GM18507 (cell line): ENCODE data around the gene MYO3B.

Experiments
- DNase-seq: peaks from one replicate; pipeline ENCODE4 v3.0.0; 2011; ENCODE audit warnings: low read depth; ENCODE audit not compliant: insufficient read length; ENCODE audit errors: extremely low spot score
- FAIRE-seq: peaks from 2 replicates; lab custom pipeline; 2011; peaks lifted over from hg19 to GRCh38; lab: Jason Lieb, UNC

The MYO3B gene

GRCh38 chr2:170562928-170563327, 385.0 kb downstream of the MYO3B start:
- DNase-seq = no peak
- FAIRE-seq = no peak

- DNase-seq (no peak), FAIRE-seq (no peak)
Measured at GRCh38 chr2:170563401-170563800, 385.5 kb downstream of the MYO3B start.

- FAIRE-seq = no peak
Measured at GRCh38 chr2:170566138-170566537, 388.2 kb downstream of the MYO3B start.

GRCh38 chr2:170567429-170567828, 389.5 kb downstream of the MYO3B start:
- FAIRE-seq = no peak
- DNase-seq = no peak

More at GRCh38 chr2:170566138-170566537, 388.2 kb downstream of the MYO3B start:
- no peak for DNase-seq

GRCh38 chr2:170568511-170568910, 390.6 kb downstream of the MYO3B start:
- DNase-seq (no peak), FAIRE-seq (no peak)

GRCh38 chr2:170571612-170572011, 393.7 kb downstream of the MYO3B start:
- FAIRE-seq (no peak), DNase-seq (no peak)

- FAIRE-seq (no peak), DNase-seq (no peak)
Measured at GRCh38 chr2:170573671-170574070, 395.7 kb downstream of the MYO3B start.

GRCh38 chr2:170576296-170576695, 398.3 kb downstream of the MYO3B start:
- DNase-seq (no peak), FAIRE-seq (no peak)

- FAIRE-seq = no peak
- DNase-seq = no peak
Measured at GRCh38 chr2:170577356-170577755, 399.4 kb downstream of the MYO3B start.

- FAIRE-seq (no peak), DNase-seq (no peak)
Measured at GRCh38 chr2:170578606-170579005, 400.7 kb downstream of the MYO3B start.

GRCh38 chr2:170579511-170579910, 401.6 kb downstream of the MYO3B start:
- FAIRE-seq (no peak), DNase-seq (no peak)

- DNase-seq (no peak), FAIRE-seq (no peak)
Measured at GRCh38 chr2:170582313-170582712, 404.4 kb downstream of the MYO3B start.

GRCh38 chr2:170582751-170583463, 405.0 kb downstream of the MYO3B start:
- no peak for DNase-seq
- FAIRE-seq = no peak

GRCh38 chr2:170585067-170585466, 407.1 kb downstream of the MYO3B start:
- DNase-seq (no peak), FAIRE-seq (no peak)

GRCh38 chr2:170586571-170587095, 408.7 kb downstream of the MYO3B start:
- FAIRE-seq (no peak), DNase-seq (no peak)

GRCh38 chr2:170587117-170587516, 409.2 kb downstream of the MYO3B start:
- FAIRE-seq (no peak), DNase-seq (no peak)

GRCh38 chr2:170587922-170588321, 410.0 kb downstream of the MYO3B start:
- no peak for FAIRE-seq
- DNase-seq = no peak

- no peak for DNase-seq
- no peak for FAIRE-seq
Measured at GRCh38 chr2:170588729-170589128, 410.8 kb downstream of the MYO3B start.

GRCh38 chr2:170596576-170596975, 418.6 kb downstream of the MYO3B start:
- no peak for FAIRE-seq
- no peak for DNase-seq

- no peak for FAIRE-seq
- DNase-seq = no peak
Measured at GRCh38 chr2:170598067-170598395, 420.1 kb downstream of the MYO3B start.

- no peak for FAIRE-seq
Measured at GRCh38 chr2:170601489-170601888, 423.5 kb downstream of the MYO3B start.

GRCh38 chr2:170605862-170606261, 427.9 kb downstream of the MYO3B start:
- FAIRE-seq = no peak
- DNase-seq = no peak

More at GRCh38 chr2:170601489-170601888, 423.5 kb downstream of the MYO3B start:
- no peak for DNase-seq
